Activated CD4-positive, CD25-positive, alpha-beta regulatory T cell (primary cell): ENCODE data around the gene PACRG.

Experiments used
- DNase-seq, 4 experiments: peaks; one replicate each; lab custom pipeline; 2025; lab: John Stamatoyannopoulos, UW

PACRG gene

GRCh38 chr6:163008626-163009025, 280.9 kb downstream of the PACRG start:
- no peak for DNase-seq

- no peak for DNase-seq
These were observed 282.4 kb downstream of the PACRG start for GRCh38 chr6:163010145-163010544.

- no peak for DNase-seq
These were observed 287.0 kb downstream of the PACRG start for GRCh38 chr6:163014736-163015135.

- DNase-seq: no peak
These were observed 290.0 kb downstream of the PACRG start for GRCh38 chr6:163017801-163018200.

GRCh38 chr6:163019926-163020325, 292.2 kb downstream of the PACRG start:
- no peak for DNase-seq

- DNase-seq: no peak
These were observed 293.3 kb downstream of the PACRG start for GRCh38 chr6:163021054-163021453.

- DNase-seq: no peak
These were observed 295.9 kb downstream of the PACRG start for GRCh38 chr6:163023700-163024099.

- no peak for DNase-seq
These were observed 299.1 kb downstream of the PACRG start for GRCh38 chr6:163026893-163027292.

- no peak for DNase-seq
These were observed 303.2 kb downstream of the PACRG start for GRCh38 chr6:163030980-163031379.

- DNase-seq: no peak
These were observed 304.2 kb downstream of the PACRG start for GRCh38 chr6:163031931-163032330.

GRCh38 chr6:163036160-163036645, 308.4 kb downstream of the PACRG start:
- DNase-seq: no peak

GRCh38 chr6:163038317-163038716, 310.5 kb downstream of the PACRG start:
- DNase-seq: no peak

- DNase-seq: no peak
These were observed 320.6 kb downstream of the PACRG start for GRCh38 chr6:163048345-163048744.

GRCh38 chr6:163053667-163054344, 326.0 kb downstream of the PACRG start:
- DNase-seq: no peak

- DNase-seq: no peak
These were observed 326.9 kb downstream of the PACRG start for GRCh38 chr6:163054641-163055040.

- DNase-seq: no peak
These were observed 329.5 kb downstream of the PACRG start for GRCh38 chr6:163057260-163057659.

- DNase-seq: no peak
These were observed 335.0 kb downstream of the PACRG start for GRCh38 chr6:163062790-163063189.

- DNase-seq: no peak
These were observed 335.8 kb downstream of the PACRG start for GRCh38 chr6:163063561-163063960.

GRCh38 chr6:163064397-163064796, 336.6 kb downstream of the PACRG start:
- DNase-seq: no peak

- DNase-seq: no peak
These were observed 338.4 kb downstream of the PACRG start for GRCh38 chr6:163066200-163066599.

GRCh38 chr6:163077134-163077533, 349.4 kb downstream of the PACRG start:
- no peak for DNase-seq

GRCh38 chr6:163078712-163079111, 350.9 kb downstream of the PACRG start:
- no peak for DNase-seq

GRCh38 chr6:163080228-163080627, 352.5 kb downstream of the PACRG start:
- no peak for DNase-seq

- no peak for DNase-seq
These were observed 355.4 kb downstream of the PACRG start for GRCh38 chr6:163083141-163083540.
